ENCODE measurements around the gene CELA2B. TPM values are rescaled to one million over a fixed set of nuclear protein-coding genes. Genes with fewer than 3 reads are reported as not detected.
"Not testable (repeated sequence)": the region's sequence is repeated elsewhere in the genome, so short reads cannot be mapped to it uniquely, and the experiment has no call there.

Gene CELA2B
- total and polyA plus RNA-seq, 4 donors, result 0.45 to 0.77 (median 0.57) TPM; not detected in 1

GRCh38 chr1:15482983-15483543 is 7.2 kb downstream of the CELA2B start:
- intact Hi-C loops (cut with DNase I), result not testable (repeated sequence)
- WGBS, 2 donors, result 82 to 90% methylated on average over 13 to 15 of the region's 16 CpGs

GRCh38 chr1:15483971-15484370 is 8.1 kb downstream of the CELA2B start:
- H3K27me3 ChIP-seq (ENCODE audit: control insufficient read depth in 1 of 2, insufficient read depth in 2 of 2, low read length in 1 of 2), result no peaks in the 10 kb centered on the region
- H3K4me1 ChIP-seq (ENCODE audit: control insufficient read depth in 1 of 2, insufficient read depth in 2 of 2, low read length in 2 of 2), result no peaks in the 10 kb centered on the region
- peaks cover 0 to 3% of the 10 kb centered on the region in 2 donors for H3K36me3 ChIP-seq (ENCODE audit: control insufficient read depth in 1 of 2, insufficient read depth in 2 of 2, low read length in 1 of 2)
- H3K9me3 ChIP-seq (ENCODE audit: control insufficient read depth, low read length), result no peaks in the 10 kb centered on the region
- H3K27ac ChIP-seq (ENCODE audit: low read depth in 1 of 2, low read length in 2 of 2), result no peak overlapping the region
- DNase-seq (no peak), ATAC-seq (ENCODE audit: low FRiP score) (no peak)
- no peak overlapping the region for H3K4me3 ChIP-seq (ENCODE audit: low read length in 2 of 2)
- intact Hi-C loops (cut with DNase I), result no loop called here
- 83 to 85% methylated on average over 2 of the region's 2 CpGs for WGBS, 2 donors

More at GRCh38 chr1:15482983-15483543, 7.2 kb downstream of the CELA2B start:
- not testable (repeated sequence) for H3K4me1 ChIP-seq (ENCODE audit: control insufficient read depth in 1 of 2, insufficient read depth in 2 of 2, low read length in 2 of 2); H3K27me3 ChIP-seq (ENCODE audit: control insufficient read depth in 1 of 2, insufficient read depth in 2 of 2, low read length in 1 of 2); H3K9me3 ChIP-seq (ENCODE audit: control insufficient read depth, low read length); ATAC-seq (ENCODE audit: low FRiP score); H3K36me3 ChIP-seq (ENCODE audit: control insufficient read depth in 1 of 2, insufficient read depth in 2 of 2, low read length in 1 of 2); H3K4me3 ChIP-seq (ENCODE audit: low read length in 2 of 2); H3K27ac ChIP-seq (ENCODE audit: low read depth in 1 of 2, low read length in 2 of 2)
- DNase-seq, result peak in 1 of 2 donors; percentile 21

- ATAC-seq (ENCODE audit: low FRiP score); H3K27ac ChIP-seq (ENCODE audit: low read depth in 1 of 2, low read length in 2 of 2); H3K27me3 ChIP-seq (ENCODE audit: control insufficient read depth in 1 of 2, insufficient read depth in 2 of 2, low read length in 1 of 2); H3K9me3 ChIP-seq (ENCODE audit: control insufficient read depth, low read length); H3K4me1 ChIP-seq (ENCODE audit: control insufficient read depth in 1 of 2, insufficient read depth in 2 of 2, low read length in 2 of 2); intact Hi-C loops (cut with DNase I); DNase-seq; H3K36me3 ChIP-seq (ENCODE audit: control insufficient read depth in 1 of 2, insufficient read depth in 2 of 2, low read length in 1 of 2); H3K4me3 ChIP-seq (ENCODE audit: low read length in 2 of 2): not testable (repeated sequence)
- WGBS, 2 donors, result 95 to 96% methylated on average over 6 of the region's 6 CpGs
Measured at GRCh38 chr1:15484443-15484842, 8.5 kb downstream of the CELA2B start.

- 94 to 98% methylated on average over 6 of the region's 6 CpGs for WGBS, 2 donors
- H3K4me1 ChIP-seq (ENCODE audit: control insufficient read depth in 1 of 2, insufficient read depth in 2 of 2, low read length in 2 of 2), result no peaks in the 10 kb centered on the region
- H3K4me3 ChIP-seq (ENCODE audit: low read length in 2 of 2), result no peak overlapping the region
- no peaks in the 10 kb centered on the region for H3K9me3 ChIP-seq (ENCODE audit: control insufficient read depth, low read length)
- peaks cover 0 to 3% of the 10 kb centered on the region in 2 donors for H3K36me3 ChIP-seq (ENCODE audit: control insufficient read depth in 1 of 2, insufficient read depth in 2 of 2, low read length in 1 of 2)
- DNase-seq (no peak), ATAC-seq (ENCODE audit: low FRiP score) (no peak)
- no peak overlapping the region for H3K27ac ChIP-seq (ENCODE audit: low read depth in 1 of 2, low read length in 2 of 2)
- intact Hi-C loops (cut with DNase I), result no loop called here
- H3K27me3 ChIP-seq (ENCODE audit: control insufficient read depth in 1 of 2, insufficient read depth in 2 of 2, low read length in 1 of 2), result no peaks in the 10 kb centered on the region
Measured at GRCh38 chr1:15485636-15486035, 9.7 kb downstream of the CELA2B start.

GRCh38 chr1:15486844-15487610 is 11.1 kb downstream of the CELA2B start:
- intact Hi-C loops (cut with DNase I); H3K9me3 ChIP-seq (ENCODE audit: control insufficient read depth, low read length); H3K27ac ChIP-seq (ENCODE audit: low read depth in 1 of 2, low read length in 2 of 2); H3K36me3 ChIP-seq (ENCODE audit: control insufficient read depth in 1 of 2, insufficient read depth in 2 of 2, low read length in 1 of 2); DNase-seq; H3K4me3 ChIP-seq (ENCODE audit: low read length in 2 of 2); H3K4me1 ChIP-seq (ENCODE audit: control insufficient read depth in 1 of 2, insufficient read depth in 2 of 2, low read length in 2 of 2); H3K27me3 ChIP-seq (ENCODE audit: control insufficient read depth in 1 of 2, insufficient read depth in 2 of 2, low read length in 1 of 2); ATAC-seq (ENCODE audit: low FRiP score): not testable (repeated sequence)
- WGBS, 2 donors, result 96 to 97% methylated on average over 17 of the region's 17 CpGs

- DNase-seq (no peak), ATAC-seq (ENCODE audit: low FRiP score) (no peak)
- Histone ChIP-seq H3K4me3 (ENCODE audit: low read length in 2 of 2) (no peak overlapping the region), H3K36me3 (ENCODE audit: control insufficient read depth in 1 of 2, insufficient read depth in 2 of 2, low read length in 1 of 2) (peaks cover 0 to 3% of the 10 kb centered on the region in 2 donors), H3K4me1 (ENCODE audit: control insufficient read depth in 1 of 2, insufficient read depth in 2 of 2, low read length in 2 of 2) (no peaks in the 10 kb centered on the region), H3K9me3 (ENCODE audit: control insufficient read depth, low read length) (no peaks in the 10 kb centered on the region), H3K27me3 (ENCODE audit: control insufficient read depth in 1 of 2, insufficient read depth in 2 of 2, low read length in 1 of 2) (no peaks in the 10 kb centered on the region), H3K27ac (ENCODE audit: low read depth in 1 of 2, low read length in 2 of 2) (no peak overlapping the region)
- 92 to 94% methylated on average over 3 of the region's 3 CpGs for WGBS, 2 donors
- intact Hi-C loops (cut with DNase I), result no loop called here
Measured at GRCh38 chr1:15488371-15488770, 12.5 kb downstream of the CELA2B start.

- H3K4me3 ChIP-seq (ENCODE audit: low read length in 2 of 2), result no peak overlapping the region
- H3K36me3 ChIP-seq (ENCODE audit: control insufficient read depth in 1 of 2, insufficient read depth in 2 of 2, low read length in 1 of 2), result peaks cover 0 to 5% of the 10 kb centered on the region in 2 donors
- no peaks in the 10 kb centered on the region for H3K27me3 ChIP-seq (ENCODE audit: control insufficient read depth in 1 of 2, insufficient read depth in 2 of 2, low read length in 1 of 2)
- H3K27ac ChIP-seq (ENCODE audit: low read depth in 1 of 2, low read length in 2 of 2), result no peak overlapping the region
- DNase-seq (no peak), ATAC-seq (ENCODE audit: low FRiP score) (no peak)
- H3K4me1 ChIP-seq (ENCODE audit: control insufficient read depth in 1 of 2, insufficient read depth in 2 of 2, low read length in 2 of 2), result no peaks in the 10 kb centered on the region
- 80 to 85% methylated on average over 11 to 13 of the region's 13 CpGs for WGBS, 2 donors
- intact Hi-C loops (cut with DNase I), result no loop called here
- no peaks in the 10 kb centered on the region for H3K9me3 ChIP-seq (ENCODE audit: control insufficient read depth, low read length)
Measured at GRCh38 chr1:15489052-15489736, 13.3 kb downstream of the CELA2B start.

- 93 to 96% methylated on average over 4 of the region's 4 CpGs for WGBS, 2 donors
- intact Hi-C loops (cut with DNase I); DNase-seq: not testable (repeated sequence)
Measured at GRCh38 chr1:15491010-15491409, 15.1 kb downstream of the CELA2B start.

More at GRCh38 chr1:15491010-15491409, 15.1 kb downstream of the CELA2B start:
- H3K36me3 ChIP-seq (ENCODE audit: control insufficient read depth in 1 of 2, insufficient read depth in 2 of 2, low read length in 1 of 2); H3K27ac ChIP-seq (ENCODE audit: low read depth in 1 of 2, low read length in 2 of 2); H3K27me3 ChIP-seq (ENCODE audit: control insufficient read depth in 1 of 2, insufficient read depth in 2 of 2, low read length in 1 of 2); H3K9me3 ChIP-seq (ENCODE audit: control insufficient read depth, low read length); H3K4me1 ChIP-seq (ENCODE audit: control insufficient read depth in 1 of 2, insufficient read depth in 2 of 2, low read length in 2 of 2); ATAC-seq (ENCODE audit: low FRiP score); H3K4me3 ChIP-seq (ENCODE audit: low read length in 2 of 2): not testable (repeated sequence)

Data from aorta (tissue), 5 donors.